ENCODE data around the gene RNF223.

GRCh38 chr1:1063945-1064831 lies 9.9 kb downstream of the RNF223 start:
- peak; percentile 89 to 96 (median 94) for TF ChIP-seq CTCF (IDR thresholded peaks at IDR 0.05)
- peak in 1 of 4 donors; percentile 34 for TF ChIP-seq POLR2A (IDR thresholded peaks at IDR 0.05)
- TF ChIP-seq POLR2AphosphoS5 (IDR thresholded peaks at IDR 0.05), result peak in 1 of 2 donors; percentile 11
- TF ChIP-seq EP300 (IDR thresholded peaks at IDR 0.05), result peak in 1 of 4 donors; percentile 2
